H9 (cell line): ENCODE measurements around the gene INMT. TPM values are rescaled to one million over a fixed set of nuclear protein-coding genes. Genes with fewer than 3 reads are reported as not detected.

Experiments
- DNase-seq: peaks from one replicate; pipeline ENCODE4 v3.0.0-alpha.2; 2017
- H2AFZ ChIP-seq: one replicate; pipeline ENCODE4 v1.6.1; 2013; ENCODE audit warnings: mild to moderate bottlenecking, low read length, control low read depth, moderate library complexity
- H2AK5ac ChIP-seq: 2 replicates; pipeline ENCODE4 v1.6.1; 2013; ENCODE audit warnings: low read length, control low read depth, mixed read lengths; ENCODE audit not compliant: insufficient read length
- H2BK120ac ChIP-seq: one replicate; pipeline ENCODE4 v1.6.1; 2013; ENCODE audit warnings: low read depth, mild to moderate bottlenecking, low read length, control low read depth, inconsistent platforms; ENCODE audit not compliant: poor library complexity, severe bottlenecking
- H2BK12ac ChIP-seq: 2 replicates; pipeline ENCODE4 v1.6.1; 2013; ENCODE audit warnings: low read length, control low read depth, mixed read lengths, low read depth; ENCODE audit not compliant: insufficient read length
- H2BK15ac ChIP-seq: 2 replicates; pipeline ENCODE4 v1.6.1; 2013; ENCODE audit warnings: low read depth, low read length, control low read depth
- H2BK20ac ChIP-seq: one replicate; pipeline ENCODE4 v1.6.1; 2013; ENCODE audit warnings: low read depth, mild to moderate bottlenecking, low read length, control low read depth, inconsistent platforms; ENCODE audit not compliant: poor library complexity, severe bottlenecking
- H2BK5ac ChIP-seq: 2 replicates; pipeline ENCODE4 v1.6.1; 2013; ENCODE audit warnings: low read length, control low read depth, mixed read lengths; ENCODE audit not compliant: insufficient read length
- H3K14ac ChIP-seq: 2 replicates; pipeline ENCODE4 v1.6.1; 2013; ENCODE audit warnings: low read length, control low read depth; ENCODE audit not compliant: insufficient read depth
- H3K18ac ChIP-seq: 2 replicates; pipeline ENCODE4 v1.6.1; 2013; ENCODE audit warnings: low read depth, mild to moderate bottlenecking, mixed read lengths, low read length, control low read depth; ENCODE audit not compliant: insufficient read length
- H3K23ac ChIP-seq: 2 replicates; pipeline ENCODE4 v1.6.1; 2013; ENCODE audit warnings: low read length, control low read depth, mixed read lengths, low read depth; ENCODE audit not compliant: insufficient read length
- H3K23me2 ChIP-seq: 2 replicates; pipeline ENCODE4 v1.6.1; 2013; ENCODE audit warnings: low read depth, mild to moderate bottlenecking, mixed read lengths, low read length, control low read depth; ENCODE audit not compliant: insufficient read length, poor library complexity, severe bottlenecking
- H3K27ac ChIP-seq: 2 replicates; pipeline ENCODE4 v1.5.1; 2013; ENCODE audit warnings: low read length, control low read depth, mixed read lengths, low read depth; ENCODE audit not compliant: insufficient read length
- H3K27me3 ChIP-seq: 2 replicates; pipeline ENCODE4 v1.6.1; 2013; ENCODE audit warnings: low read length, control low read depth, inconsistent platforms; ENCODE audit not compliant: insufficient read depth
- H3K4ac ChIP-seq: 2 replicates; pipeline ENCODE4 v1.6.1; 2013; ENCODE audit warnings: low read depth, mild to moderate bottlenecking, control low read depth, inconsistent platforms, low read length, moderate library complexity
- H3K4me1 ChIP-seq: 2 replicates; pipeline ENCODE4 v1.6.1; 2013; ENCODE audit warnings: low read length, control low read depth, inconsistent platforms; ENCODE audit not compliant: insufficient read depth
- H3K4me2 ChIP-seq: 2 replicates; pipeline ENCODE4 v1.6.1; 2013; ENCODE audit warnings: low read length, control low read depth, mixed read lengths; ENCODE audit not compliant: insufficient read length, insufficient read depth
- H3K56ac ChIP-seq: 2 replicates; pipeline ENCODE4 v1.6.1; 2013; ENCODE audit warnings: low read depth, mild to moderate bottlenecking, mixed read lengths, low read length, control low read depth; ENCODE audit not compliant: insufficient read length
- H3K79me1 ChIP-seq: 2 replicates; pipeline ENCODE4 v1.6.1; 2013; ENCODE audit warnings: low read depth, mild to moderate bottlenecking, moderate library complexity, low read length, control low read depth, inconsistent platforms; ENCODE audit not compliant: insufficient read depth, poor library complexity, severe bottlenecking
- H3K79me2 ChIP-seq: 2 replicates; pipeline ENCODE4 v1.6.1; 2013; ENCODE audit warnings: low read length, control low read depth, inconsistent platforms; ENCODE audit not compliant: insufficient read depth
- H3K9ac ChIP-seq: 2 replicates; pipeline ENCODE4 v1.6.1; 2013; ENCODE audit warnings: low read length, control low read depth, mixed read lengths; ENCODE audit not compliant: insufficient read length; ENCODE audit errors: extremely low read depth
- H3K9me3 ChIP-seq: one replicate; pipeline ENCODE4 v1.6.1; 2013; ENCODE audit warnings: low read depth, low read length, inconsistent platforms; ENCODE audit not compliant: control insufficient read depth
- H3T11ph ChIP-seq: one replicate; pipeline ENCODE4 v1.6.1; 2013; ENCODE audit warnings: mild to moderate bottlenecking, low read length, control low read depth, inconsistent platforms
- H4K20me1 ChIP-seq: one replicate; pipeline ENCODE4 v1.6.1; 2013; ENCODE audit not compliant: control insufficient read depth, insufficient read length, insufficient read depth
- H4K5ac ChIP-seq: 2 replicates; pipeline ENCODE4 v1.6.1; 2013; ENCODE audit warnings: low read depth, mild to moderate bottlenecking, mixed read lengths, low read length, control low read depth; ENCODE audit not compliant: insufficient read length
- H4K8ac ChIP-seq: replicated peaks from 2 replicates; pipeline ENCODE4 v1.6.1; 2013; ENCODE audit warnings: low read length, control low read depth, mixed read lengths, low read depth; ENCODE audit not compliant: insufficient read length
- H4K91ac ChIP-seq: 2 replicates; pipeline ENCODE4 v1.6.1; 2013; ENCODE audit warnings: low read depth, mild to moderate bottlenecking, moderate library complexity, mixed read lengths, low read length, control low read depth; ENCODE audit not compliant: insufficient read length
- H3K27ac Mint-ChIP-seq, 3 experiments: 2 replicates in 2 of 3; 3 replicates in 1 of 3; pipeline ENCODE4 v1.8.0; 2020 to 2021; ENCODE audit warnings: mixed read lengths in 3 of 3, mild to moderate bottlenecking in 1 of 3, moderate library complexity in 1 of 3
- H3K27me3 Mint-ChIP-seq: 2 replicates; pipeline ENCODE4 v1.8.0; 2021; ENCODE audit warnings: low read depth, mild to moderate bottlenecking, moderate library complexity, mixed read lengths
- H3K36me3 Mint-ChIP-seq, 3 experiments: 2 replicates in 2 of 3; 3 replicates in 1 of 3; pipeline ENCODE4 v1.8.0; 2020 to 2021; ENCODE audit warnings: low read depth in 3 of 3, mixed read lengths in 3 of 3; ENCODE audit not compliant: insufficient read depth in 1 of 3
- H3K4me1 Mint-ChIP-seq, 2 experiments: 2 replicates each; pipeline ENCODE4 v1.8.0; 2020; ENCODE audit warnings: mixed read lengths in 2 of 2
- H3K4me3 Mint-ChIP-seq, 2 experiments: 2 replicates in 1 of 2; 3 replicates in 1 of 2; pipeline ENCODE4 v1.8.0; 2020 to 2021; ENCODE audit warnings: mild to moderate bottlenecking in 2 of 2, mixed read lengths in 2 of 2, moderate library complexity in 1 of 2
- H3K9me3 Mint-ChIP-seq, 2 experiments: 2 replicates in 1 of 2; 3 replicates in 1 of 2; pipeline ENCODE4 v1.8.0; 2020; ENCODE audit warnings: mild to moderate bottlenecking in 2 of 2, mixed read lengths in 2 of 2, moderate library complexity in 1 of 2
- WGBS: extraction: QIAGEN DNeasy Blood & Tissue Kit; methylation state at CpG from one replicate; pipeline ENCODE4 v1.1.7; 2013; ENCODE audit warnings: missing lambda C conversion rate, low lambda C conversion rate, mixed read lengths; ENCODE audit not compliant: insufficient read length; ENCODE audit errors: extremely low coverage; 5-methylcytosine and 5-hydroxymethylcytosine counted together
- total RNA-seq: library from RNA; stranded (reverse); gene quantifications from 2 replicates; pipeline ENCODE4 v1.2.1, GENCODE V29; 2021
- TF ChIP-seq, protein P1 (sequence below): fragments of 200-600 bp; sonication (generic); conservative IDR thresholded peaks from 3 replicates; pipeline ENCODE4 v1.8.0; 2021; ENCODE audit warnings: antibody characterized with exemption, mild to moderate bottlenecking

Gene INMT
- total RNA-seq, 1 experiment from 2014 or later, result 0.70 TPM

DNA sequence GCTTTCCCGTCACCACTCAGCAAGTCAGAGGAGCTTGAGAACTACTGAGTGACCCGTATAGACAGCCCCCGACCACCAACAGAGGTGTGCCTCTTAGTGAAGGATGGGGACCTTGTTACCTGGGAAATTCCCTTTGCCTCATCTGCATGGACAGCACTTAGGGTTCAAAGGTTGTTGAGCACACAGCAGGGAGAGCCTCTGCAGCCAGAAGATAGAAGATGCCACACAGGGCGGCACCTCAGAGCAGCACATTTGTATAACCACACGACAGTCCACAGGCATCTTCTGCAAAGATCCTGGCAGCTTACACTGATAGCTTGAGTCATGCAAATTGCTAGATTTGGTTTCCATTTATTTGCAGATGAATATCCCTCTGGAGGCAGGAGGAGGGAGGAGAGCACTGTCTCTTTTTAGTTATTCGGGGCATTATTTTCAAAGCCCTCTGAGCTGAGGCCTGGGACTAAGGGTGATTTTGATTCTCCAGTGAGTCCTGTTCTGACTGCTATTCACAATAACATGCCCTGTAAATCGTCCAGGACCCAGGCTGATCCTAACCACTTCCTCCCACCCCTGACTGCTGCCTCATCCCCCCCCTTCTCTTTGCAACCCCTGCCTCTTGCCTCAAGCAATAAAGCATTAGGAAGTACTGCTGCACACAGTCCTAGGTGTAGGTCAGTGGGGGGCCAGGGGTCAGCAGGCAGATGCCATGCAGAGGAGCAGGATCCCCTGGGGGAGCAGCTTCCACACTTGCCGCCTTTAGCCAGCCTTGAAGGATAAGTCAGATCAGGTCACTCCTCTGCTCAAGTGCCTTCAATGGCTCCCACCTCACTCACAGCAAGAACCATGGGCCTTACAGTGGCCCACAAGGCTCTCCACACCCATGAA lies 24.6 kb upstream of the INMT start:
- Histone ChIP-seq H3K9me3 (no peaks in the 10 kb centered on the region), H3K56ac (no peak overlapping the region), H3K9ac (no peak overlapping the region), H2BK5ac (no peak overlapping the region), H2AK5ac (no peak overlapping the region), H3K14ac (no peak overlapping the region), H3K4me2 (no peak overlapping the region), H3T11ph (no peak overlapping the region), H2BK120ac (no peak overlapping the region), H2BK20ac (no peak overlapping the region), H3K79me2 (no peaks in the 10 kb centered on the region), H3K23ac (no peak overlapping the region), H4K91ac (no peak overlapping the region), H4K5ac (no peak overlapping the region), H3K4ac (no peak overlapping the region; the same call in 1 of the 2 replicates), H3K27ac (no peak overlapping the region), H3K18ac (no peak overlapping the region), H2BK12ac (no peak overlapping the region), H3K27me3 (no peaks in the 10 kb centered on the region), H4K20me1 (no peaks in the 10 kb centered on the region), H3K23me2 (no peaks in the 10 kb centered on the region), H2AFZ (no peak overlapping the region), H3K79me1 (no peaks in the 10 kb centered on the region), H2BK15ac (no peak overlapping the region), H3K4me1 (peaks cover 12% of the 10 kb centered on the region; the same call in 1 of the 2 replicates), H4K8ac (no peak overlapping the region)
- H3K36me3 Mint-ChIP-seq, result no peaks in the 10 kb centered on the region; a peak in 1 of 7 replicates
- DNase-seq, result peak; percentile 43
- peaks cover 19% of the 10 kb centered on the region for H3K27me3 Mint-ChIP-seq
- TF ChIP-seq, protein P1, sequence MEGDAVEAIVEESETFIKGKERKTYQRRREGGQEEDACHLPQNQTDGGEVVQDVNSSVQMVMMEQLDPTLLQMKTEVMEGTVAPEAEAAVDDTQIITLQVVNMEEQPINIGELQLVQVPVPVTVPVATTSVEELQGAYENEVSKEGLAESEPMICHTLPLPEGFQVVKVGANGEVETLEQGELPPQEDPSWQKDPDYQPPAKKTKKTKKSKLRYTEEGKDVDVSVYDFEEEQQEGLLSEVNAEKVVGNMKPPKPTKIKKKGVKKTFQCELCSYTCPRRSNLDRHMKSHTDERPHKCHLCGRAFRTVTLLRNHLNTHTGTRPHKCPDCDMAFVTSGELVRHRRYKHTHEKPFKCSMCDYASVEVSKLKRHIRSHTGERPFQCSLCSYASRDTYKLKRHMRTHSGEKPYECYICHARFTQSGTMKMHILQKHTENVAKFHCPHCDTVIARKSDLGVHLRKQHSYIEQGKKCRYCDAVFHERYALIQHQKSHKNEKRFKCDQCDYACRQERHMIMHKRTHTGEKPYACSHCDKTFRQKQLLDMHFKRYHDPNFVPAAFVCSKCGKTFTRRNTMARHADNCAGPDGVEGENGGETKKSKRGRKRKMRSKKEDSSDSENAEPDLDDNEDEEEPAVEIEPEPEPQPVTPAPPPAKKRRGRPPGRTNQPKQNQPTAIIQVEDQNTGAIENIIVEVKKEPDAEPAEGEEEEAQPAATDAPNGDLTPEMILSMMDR, result no peak
- no peaks in the 10 kb centered on the region for H3K9me3 Mint-ChIP-seq
- WGBS, result no CpG with 5 or more reads among the region's 8 CpGs
- peak overlapping the region; percentile 72 to 92 (median 91); a peak in 6 of 7 replicates for H3K27ac Mint-ChIP-seq
- peak overlapping the region in 1 of 2 experiments; percentile 28; a peak in 3 of 5 replicates for H3K4me3 Mint-ChIP-seq
- H3K4me1 Mint-ChIP-seq, result peaks cover 35 to 57% of the 10 kb centered on the region in 2 experiments
